Sciatic nerve (tissue), 2 donors: ENCODE data around the gene CCDC78. TPM values are rescaled to one million over a fixed set of nuclear protein-coding genes. Genes with fewer than 3 reads are reported as not detected.
"Not testable (repeated sequence)": the region's sequence is repeated elsewhere in the genome, so short reads cannot be mapped to it uniquely, and the experiment has no call there.

Source experiments
- ATAC-seq: fragments of 200-7000 bp; cut with Tn5 transposase; one replicate; pipeline ENCODE4 v1.9.1; 2020; ENCODE audit warnings: mild to moderate bottlenecking, moderate library complexity
- DNase-seq: peaks from one replicate; pipeline ENCODE4 v3.0.0-alpha.2; 2020; ENCODE audit warnings: low spot score
- intact Hi-C: fragments of 100-400 bp; cut with DNase I; formaldehyde crosslinking; loops from one replicate; pipeline ENCODE4 v1.14.2; 2022
- total RNA-seq: library from RNA; stranded (reverse); fragmentation: NEBNext Ultra II Directional; extraction: Animal tissue kit (Norgen Biotek cat#: 25700); gene quantifications from one replicate; pipeline ENCODE4 v1.2.1, GENCODE V29; 2021
- donor health status: DM: no; HTN: no; CAD: no.
- donor health status: DM: no; HTN: no; CAD: no.

CCDC78 gene
- total RNA-seq, 1 donor from 2014 or later: 2.1 TPM

- intact Hi-C loops: loop anchor here (5.0 kb wide), 1 partner anchor 42 kb away; no protein-coding TSS in a partner anchor
- DNase-seq (no peak), ATAC-seq (no peak)
Observed at GRCh38 chr16:705431-706188, 20.6 kb downstream of the CCDC78 start, which contains the start of gene FBXL16. Gene FBXL16 (minus strand): TSS chr16:705801. CDS start chr16:697405, 8,396 bp downstream.

GRCh38 chr16:704552-705380 lies 21.5 kb downstream of the CCDC78 start:
- intact Hi-C loops: loop anchor here (5.0 kb wide), 1 partner anchor 43 kb away; no protein-coding TSS in a partner anchor
- ATAC-seq: no peak

GRCh38 chr16:704047-704446 lies 22.2 kb downstream of the CCDC78 start:
- intact Hi-C loops: no loop called here
- DNase-seq (no peak), ATAC-seq (no peak)

More at GRCh38 chr16:704552-705380, 21.5 kb downstream of the CCDC78 start:
- DNase-seq: no peak

- ATAC-seq: no peak
- intact Hi-C loops: no loop called here
- no peak for DNase-seq
Observed at GRCh38 chr16:703406-703805, 22.8 kb downstream of the CCDC78 start.

DNA sequence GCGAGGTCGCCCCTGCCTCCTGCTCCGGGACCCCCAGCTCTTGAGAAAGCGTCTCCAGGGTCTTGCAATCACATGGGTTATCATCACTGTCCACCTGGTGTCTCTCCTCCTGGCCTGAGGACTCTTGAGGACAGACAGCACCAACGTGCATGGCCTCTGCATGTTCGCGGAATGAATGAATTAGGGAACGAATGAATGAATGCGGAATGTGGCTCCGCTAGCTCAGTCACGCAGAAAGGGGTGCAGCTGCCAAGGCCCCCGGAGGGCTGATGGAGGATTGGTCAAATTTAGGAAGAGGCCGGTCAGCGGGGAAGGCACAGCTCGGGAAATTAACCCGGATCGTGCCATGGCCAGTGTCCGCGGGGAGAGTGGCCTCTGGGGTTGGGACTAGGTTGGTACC lies 23.9 kb downstream of the CCDC78 start:
- no peak for ATAC-seq
- no peak for DNase-seq
- intact Hi-C loops: no loop called here

- ATAC-seq (no peak), DNase-seq (no peak)
- intact Hi-C loops: no loop called here
Observed at GRCh38 chr16:700684-701584, 25.3 kb downstream of the CCDC78 start.

DNA sequence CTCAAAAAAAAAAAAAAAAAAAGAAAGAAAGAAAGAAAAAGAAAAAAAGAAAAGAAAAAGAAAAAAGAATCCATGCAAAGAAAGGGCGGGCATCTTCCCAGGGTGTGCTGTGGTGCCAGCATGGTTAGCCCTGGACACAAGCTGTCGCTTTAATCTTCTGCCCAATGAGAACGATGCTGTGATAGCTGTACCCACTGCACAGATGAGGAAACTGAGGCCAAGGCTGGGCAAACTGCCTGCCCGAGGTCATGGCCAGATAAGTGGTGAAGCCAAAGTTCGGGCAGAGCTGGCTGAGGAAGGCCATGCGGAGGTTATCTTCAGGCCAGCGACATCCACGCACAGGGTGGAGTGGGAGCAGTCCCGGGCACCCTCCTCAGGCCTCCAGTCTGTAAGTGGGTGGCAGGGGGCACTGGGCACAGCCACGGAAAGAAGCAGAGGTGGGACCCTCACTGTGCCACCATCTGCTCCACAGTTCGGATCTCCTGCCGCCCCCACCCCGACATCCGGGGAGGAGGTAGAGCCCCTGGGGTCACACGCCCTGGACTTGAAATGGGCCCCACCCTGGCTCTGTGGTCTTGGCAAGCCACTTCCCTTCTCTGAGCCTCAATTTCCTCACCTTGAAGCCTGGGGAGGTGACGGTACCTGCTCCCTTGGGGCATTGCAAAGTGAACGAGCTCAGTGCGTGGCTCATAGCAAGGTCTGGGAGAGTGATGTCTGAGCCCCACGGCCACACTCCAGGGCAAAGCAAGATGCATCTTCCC lies 27.2 kb downstream of the CCDC78 start:
- ATAC-seq: no peak
- DNase-seq: no peak
- intact Hi-C loops: no loop called here

- intact Hi-C loops: no loop called here
- ATAC-seq: no peak
Observed at GRCh38 chr16:695355-696089, 30.7 kb downstream of the CCDC78 start.

DNA sequence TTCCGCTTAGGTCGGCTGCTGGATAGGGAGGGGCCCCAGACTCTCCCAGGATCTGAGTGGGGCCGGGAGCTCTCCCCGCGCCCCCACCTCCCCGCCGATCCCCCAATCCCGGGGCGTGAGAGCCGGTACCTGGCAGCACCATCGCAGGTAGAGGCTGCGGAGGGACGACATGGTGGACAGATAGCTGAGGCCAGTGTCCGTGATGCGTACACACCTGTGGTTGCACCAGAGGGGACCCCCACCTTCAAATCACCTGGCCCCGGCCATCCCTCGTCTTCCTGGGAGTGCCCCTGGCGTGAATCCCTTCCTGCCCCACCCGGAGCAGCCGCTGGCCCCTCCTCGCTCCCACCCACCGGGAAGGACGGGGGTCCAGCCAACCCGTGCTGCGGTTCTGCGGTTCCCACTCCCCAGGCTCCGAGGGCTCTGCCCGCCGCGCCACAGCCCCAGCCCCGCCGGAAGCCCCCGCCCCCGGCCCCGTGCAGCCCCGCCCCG lies 31.3 kb downstream of the CCDC78 start:
- ATAC-seq (no peak), DNase-seq (no peak)
- intact Hi-C loops: no loop called here

More at GRCh38 chr16:695355-696089, 30.7 kb downstream of the CCDC78 start:
- no peak for DNase-seq

DNA sequence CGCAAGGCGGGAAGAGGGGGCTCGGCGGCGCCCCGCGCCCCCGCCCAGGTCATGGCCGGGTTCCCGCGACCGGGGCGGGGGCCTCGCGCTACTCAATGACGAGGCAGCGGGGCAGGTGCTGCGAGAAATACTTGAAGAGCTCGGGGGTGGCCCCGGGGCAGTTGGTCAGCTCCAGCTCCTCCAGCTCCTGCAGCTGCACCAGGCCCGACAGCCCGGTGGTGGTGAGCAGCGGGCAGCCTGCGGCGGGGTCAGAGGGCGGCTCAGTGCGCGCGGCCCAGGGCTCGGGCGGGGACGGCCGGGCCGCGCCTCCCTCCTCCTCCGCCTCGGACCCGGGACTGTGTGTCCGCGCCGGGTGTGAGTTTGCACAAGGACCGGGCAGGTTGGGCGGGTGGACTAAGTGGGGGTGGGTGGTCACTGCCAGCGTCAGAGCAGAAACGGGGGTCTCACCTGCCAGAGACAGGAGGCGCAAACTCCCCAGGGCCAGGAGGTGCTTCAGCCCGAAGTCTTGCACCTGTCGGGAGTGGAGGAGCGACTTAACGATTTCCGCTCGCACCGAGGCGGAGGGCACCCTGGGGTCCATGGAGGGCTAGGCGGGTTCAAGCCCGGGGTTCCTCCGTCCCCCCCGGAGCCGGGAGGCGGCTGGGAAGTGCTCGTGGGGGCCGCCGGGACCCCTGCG lies 31.9 kb downstream of the CCDC78 start:
- intact Hi-C loops: no loop called here
- no peak for DNase-seq
- ATAC-seq: no peak

DNA sequence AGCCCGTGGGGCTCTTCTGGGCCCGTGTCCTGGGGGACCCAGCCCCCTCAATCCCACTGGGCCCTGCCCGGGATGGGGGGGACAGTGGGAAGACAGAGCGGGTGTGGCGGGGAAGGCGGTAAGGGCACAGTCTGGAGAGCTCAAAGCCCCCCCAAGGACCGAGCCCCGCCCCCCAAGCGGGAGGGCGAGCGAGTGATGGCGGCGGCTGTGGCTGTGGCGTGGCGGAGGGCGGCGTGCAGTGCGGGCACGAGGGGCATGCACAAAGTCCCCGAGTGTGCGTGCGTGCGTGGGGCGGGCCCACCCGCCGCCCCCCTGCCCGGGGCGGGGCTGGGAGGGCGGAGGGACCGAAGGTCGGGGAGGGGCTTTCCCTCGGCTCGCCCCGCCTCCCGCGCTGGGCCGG lies 32.5 kb downstream of the CCDC78 start:
- ATAC-seq: no peak
- DNase-seq: no peak
- intact Hi-C loops: no loop called here

GRCh38 chr16:693364-693763 lies 32.9 kb downstream of the CCDC78 start:
- intact Hi-C loops: no loop called here
- no peak for ATAC-seq
- DNase-seq: no peak

DNA sequence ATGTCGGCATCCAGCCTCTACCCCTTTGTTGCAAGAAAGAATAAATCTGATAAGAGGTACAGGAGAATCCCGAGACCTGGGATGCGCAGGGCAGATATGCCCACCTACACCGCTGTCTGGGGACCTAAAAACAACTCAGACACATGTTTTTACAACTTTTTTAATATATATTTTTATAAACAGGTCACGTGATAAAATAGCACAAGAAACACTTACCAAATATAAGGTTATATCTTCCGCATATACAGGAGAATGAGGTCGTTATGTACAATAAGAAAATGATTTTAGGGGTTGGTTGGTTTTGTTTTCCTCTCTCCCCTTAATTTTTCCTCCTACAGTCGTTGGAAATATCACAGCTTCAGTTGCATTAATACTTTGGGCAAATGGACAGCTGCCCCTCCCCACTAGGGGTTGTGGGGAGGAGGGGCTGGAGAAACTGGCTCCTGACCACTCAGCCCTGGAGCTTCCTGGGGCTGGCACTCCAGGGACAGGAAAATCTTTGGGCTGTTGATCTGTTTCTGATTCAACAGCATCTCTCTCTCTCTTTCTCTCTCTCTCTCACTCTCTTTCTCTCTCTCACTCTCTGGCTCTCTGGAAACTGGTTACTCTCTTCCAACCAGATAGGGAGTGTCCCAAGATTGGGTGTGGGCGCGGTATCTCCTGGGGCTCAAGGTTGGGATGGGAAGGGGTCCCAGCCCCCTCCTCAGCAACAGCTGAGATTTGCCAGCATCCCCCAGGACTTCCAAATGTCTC lies 33.7 kb downstream of the CCDC78 start:
- intact Hi-C loops: no loop called here
- no peak for ATAC-seq
- no peak for DNase-seq

- DNase-seq, intact Hi-C loops, ATAC-seq: not testable (repeated sequence)
Observed at GRCh38 chr16:691242-691641, 35.0 kb downstream of the CCDC78 start.

DNA sequence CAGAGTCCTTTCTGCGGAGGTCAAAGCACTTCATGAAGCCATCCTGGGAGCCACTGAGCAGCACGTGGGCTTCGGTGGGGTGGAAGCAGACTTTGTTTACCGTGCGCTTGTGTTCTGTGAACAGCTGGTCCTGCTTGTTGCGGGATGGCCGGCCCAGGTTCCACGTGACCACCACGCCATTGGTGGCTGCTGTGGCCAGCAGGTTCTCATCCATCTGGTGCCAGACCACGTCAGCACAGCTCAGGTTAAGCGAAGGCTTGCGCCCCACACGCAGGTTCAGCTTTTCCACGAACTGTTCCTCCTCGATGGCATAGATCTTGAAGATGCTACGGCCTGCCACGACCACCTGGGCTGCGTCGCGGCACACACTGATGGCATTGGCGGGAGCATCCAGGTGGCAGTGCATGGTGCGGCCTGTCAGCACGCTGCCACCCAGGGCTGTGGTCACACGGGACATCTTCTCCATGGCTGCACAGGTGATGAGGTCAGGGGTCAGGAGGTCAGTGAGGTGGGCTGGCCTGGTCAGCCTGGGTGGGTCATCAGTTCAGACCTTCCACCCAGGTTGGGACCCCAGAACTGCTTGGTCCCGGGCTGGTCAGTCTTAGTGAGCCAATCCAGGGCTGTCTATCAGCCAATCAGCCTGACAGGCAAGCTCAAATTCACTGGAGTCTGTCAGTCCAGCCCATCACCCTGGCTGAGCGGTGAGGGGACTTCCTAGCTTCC lies 36.9 kb downstream of the CCDC78 start:
- ATAC-seq (no peak), DNase-seq (no peak)
- intact Hi-C loops: no loop called here

DNA sequence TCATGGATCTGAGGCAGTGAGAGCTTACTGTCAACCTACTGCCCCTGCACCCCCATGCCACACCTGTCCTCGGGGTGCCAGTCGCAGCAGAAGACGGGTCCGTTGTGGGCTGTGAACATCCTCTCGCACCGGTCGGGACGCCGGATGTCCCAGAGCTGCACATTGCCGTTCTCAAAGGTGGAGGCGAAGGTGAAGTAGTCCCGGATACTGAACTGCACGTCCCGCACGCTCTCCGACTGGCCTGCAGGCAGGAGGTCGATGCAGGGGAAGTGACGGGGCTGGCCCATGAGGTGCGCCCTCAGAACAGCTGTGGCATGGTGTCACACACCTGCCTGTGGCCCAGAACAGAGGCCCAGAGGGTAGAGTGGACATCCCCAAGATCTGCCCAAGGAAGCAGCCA lies 38.7 kb downstream of the CCDC78 start:
- ATAC-seq (no peak), DNase-seq (no peak)
- intact Hi-C loops: no loop called here
